Measurements from ENCODE around the gene SNCG.
"Not testable (repeated sequence)": the region's sequence is repeated elsewhere in the genome, so short reads cannot be mapped to it uniquely, and the experiment has no call there.

SNCG gene

DNA sequence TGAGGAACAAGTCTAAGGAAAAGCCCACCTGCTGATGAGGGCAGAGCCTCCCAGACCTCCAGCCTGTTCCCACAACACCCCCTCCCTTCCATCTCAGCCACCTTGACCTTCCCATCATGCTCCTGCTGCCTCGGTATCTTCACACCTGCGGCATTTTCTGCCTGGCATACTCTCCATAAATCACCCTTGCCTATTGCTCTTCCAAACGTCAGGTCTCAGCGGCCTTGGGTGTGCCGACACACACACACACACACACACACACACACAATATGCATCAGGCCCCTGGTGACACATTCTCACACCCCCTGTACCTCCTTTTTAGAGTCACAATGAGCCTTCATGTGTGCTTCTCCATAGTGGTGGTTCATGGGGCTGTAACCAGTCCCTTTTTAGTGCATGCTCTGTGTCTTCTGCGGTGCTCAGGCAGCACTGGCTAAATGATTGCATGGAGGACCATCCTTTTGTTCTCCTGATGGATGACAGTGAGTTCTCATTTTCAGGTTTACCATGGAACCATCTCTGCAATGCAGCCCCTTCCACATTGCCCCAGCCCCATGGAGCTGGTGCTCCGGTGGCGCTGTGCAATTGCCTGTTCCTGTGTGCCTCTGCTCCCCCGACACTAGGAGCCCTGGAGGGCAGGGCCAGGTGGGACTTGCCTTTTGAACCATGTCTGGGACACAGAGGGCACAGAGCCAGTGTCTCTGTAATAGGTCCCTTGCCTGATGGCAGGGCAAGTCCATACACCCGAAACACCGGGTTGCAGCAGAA lies 14.4 kb downstream of the SNCG start:
- TF ChIP-seq, protein P1, sequence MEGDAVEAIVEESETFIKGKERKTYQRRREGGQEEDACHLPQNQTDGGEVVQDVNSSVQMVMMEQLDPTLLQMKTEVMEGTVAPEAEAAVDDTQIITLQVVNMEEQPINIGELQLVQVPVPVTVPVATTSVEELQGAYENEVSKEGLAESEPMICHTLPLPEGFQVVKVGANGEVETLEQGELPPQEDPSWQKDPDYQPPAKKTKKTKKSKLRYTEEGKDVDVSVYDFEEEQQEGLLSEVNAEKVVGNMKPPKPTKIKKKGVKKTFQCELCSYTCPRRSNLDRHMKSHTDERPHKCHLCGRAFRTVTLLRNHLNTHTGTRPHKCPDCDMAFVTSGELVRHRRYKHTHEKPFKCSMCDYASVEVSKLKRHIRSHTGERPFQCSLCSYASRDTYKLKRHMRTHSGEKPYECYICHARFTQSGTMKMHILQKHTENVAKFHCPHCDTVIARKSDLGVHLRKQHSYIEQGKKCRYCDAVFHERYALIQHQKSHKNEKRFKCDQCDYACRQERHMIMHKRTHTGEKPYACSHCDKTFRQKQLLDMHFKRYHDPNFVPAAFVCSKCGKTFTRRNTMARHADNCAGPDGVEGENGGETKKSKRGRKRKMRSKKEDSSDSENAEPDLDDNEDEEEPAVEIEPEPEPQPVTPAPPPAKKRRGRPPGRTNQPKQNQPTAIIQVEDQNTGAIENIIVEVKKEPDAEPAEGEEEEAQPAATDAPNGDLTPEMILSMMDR (IDR thresholded peaks at IDR 0.05; ENCODE audit: borderline replicate concordance, insufficient read depth, low read depth, low read length), result no peak
- no peak overlapping the region for H3K4me3 ChIP-seq (ENCODE audit: low read depth, low read length)

DNA sequence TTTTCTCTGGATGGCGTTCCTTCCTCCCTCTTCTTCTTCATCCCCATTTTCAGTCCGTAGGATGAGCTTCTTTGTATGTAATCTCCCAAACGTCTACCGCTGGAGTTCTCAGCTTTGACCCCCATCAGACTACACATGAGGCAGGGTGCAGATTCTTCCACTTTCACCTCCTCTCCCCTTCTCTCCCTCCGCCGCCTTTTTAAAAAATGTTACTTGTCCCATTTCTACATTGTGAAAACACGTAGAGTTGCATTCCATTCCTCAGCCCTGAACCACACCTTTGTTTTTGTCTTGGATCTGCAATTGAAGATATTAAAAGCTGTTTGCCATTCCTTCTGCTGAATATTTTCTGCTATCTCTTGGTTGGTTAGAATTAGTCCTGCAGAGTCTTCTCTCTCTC lies 16.1 kb downstream of the SNCG start:
- no peak overlapping the region for H3K4me3 ChIP-seq (ENCODE audit: low read depth, low read length)
- TF ChIP-seq, protein P1 (IDR thresholded peaks at IDR 0.05; ENCODE audit: borderline replicate concordance, insufficient read depth, low read depth, low read length), result no peak

DNA sequence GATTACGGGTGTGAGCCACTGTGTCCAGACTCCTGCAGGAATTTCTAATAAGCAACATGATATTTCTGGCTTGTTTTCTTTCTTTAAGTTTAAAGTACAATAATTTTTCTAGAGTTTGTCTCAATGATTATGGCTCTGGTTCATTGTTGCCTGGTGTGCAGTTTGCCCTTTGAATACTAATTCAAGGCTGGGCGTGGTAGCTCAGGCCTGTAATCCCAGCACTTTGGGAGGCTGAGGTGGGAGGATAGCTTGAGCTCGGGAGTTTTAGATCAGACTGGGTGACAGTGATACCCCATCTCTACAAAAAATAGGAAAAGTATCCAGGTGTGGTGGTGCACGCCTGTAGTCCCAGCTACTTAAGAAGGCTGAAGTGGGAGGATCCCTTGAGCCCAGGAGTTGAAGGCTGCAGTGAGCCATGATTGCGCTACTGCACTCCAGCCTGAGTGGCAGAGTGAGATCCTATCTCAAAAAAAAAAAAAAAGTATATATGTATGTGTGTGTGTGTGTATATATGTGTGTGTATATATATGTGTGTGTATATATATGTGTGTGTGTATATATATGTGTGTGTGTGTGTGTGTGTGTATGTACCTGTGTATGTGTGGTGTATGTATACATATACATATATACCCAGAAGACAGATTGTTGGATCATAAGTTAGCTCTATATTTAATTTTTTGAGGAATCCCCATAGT lies 18.1 kb downstream of the SNCG start:
- TF ChIP-seq, protein P1 (IDR thresholded peaks at IDR 0.05; ENCODE audit: borderline replicate concordance, insufficient read depth, low read depth, low read length), result no peak
- H3K4me3 ChIP-seq (ENCODE audit: low read depth, low read length), result no peak overlapping the region

DNA sequence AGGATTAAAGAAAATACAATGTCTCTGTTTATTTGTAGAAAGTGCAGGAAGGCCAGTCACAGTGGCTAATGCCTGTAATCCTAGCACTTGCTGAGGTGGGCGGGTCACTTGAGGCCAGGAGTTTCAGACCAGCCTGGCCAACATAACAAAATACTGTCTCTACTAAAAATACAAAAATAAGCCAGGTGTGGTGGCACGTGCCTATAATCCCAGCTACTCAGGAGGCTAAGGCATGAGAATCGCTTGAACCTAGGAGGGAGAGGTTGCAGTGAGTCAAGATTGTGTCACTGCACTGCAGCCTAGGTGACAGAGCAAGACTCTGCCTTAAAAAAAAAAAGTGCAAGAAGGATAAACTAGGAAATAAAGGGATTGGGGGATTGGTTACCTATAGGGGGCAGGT lies 20.1 kb downstream of the SNCG start:
- H3K4me3 ChIP-seq (ENCODE audit: low read depth, low read length), result not testable (repeated sequence)

DNA sequence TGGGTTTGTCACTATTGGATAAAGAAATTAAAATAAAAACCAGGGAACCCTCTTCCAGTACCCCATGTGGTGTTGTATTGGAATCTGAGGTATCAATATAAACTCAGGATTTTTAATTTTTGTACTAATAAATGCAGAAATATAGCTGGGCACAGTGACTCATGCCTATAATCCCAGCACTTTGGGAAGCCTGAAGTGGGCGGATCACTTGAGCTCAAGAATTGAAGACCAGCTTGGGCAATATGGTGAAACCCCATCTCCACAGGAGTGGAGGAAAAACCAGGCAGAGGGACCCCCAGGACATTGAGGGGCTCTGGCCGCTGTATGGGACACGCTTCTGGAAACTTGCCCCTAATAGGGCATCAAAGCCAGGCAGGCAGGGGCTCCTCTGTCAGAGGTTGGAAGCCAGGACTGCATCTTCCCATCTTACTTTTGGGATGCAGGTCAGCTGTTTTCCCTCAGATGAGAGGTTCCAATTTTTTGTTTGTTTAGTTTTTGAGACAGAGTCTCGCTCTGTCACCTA lies 21.0 kb downstream of the SNCG start:
- TF ChIP-seq, protein P1 (IDR thresholded peaks at IDR 0.05; ENCODE audit: borderline replicate concordance, insufficient read depth, low read depth, low read length), result no peak
- H3K4me3 ChIP-seq (ENCODE audit: low read depth, low read length), result no peak overlapping the region

DNA sequence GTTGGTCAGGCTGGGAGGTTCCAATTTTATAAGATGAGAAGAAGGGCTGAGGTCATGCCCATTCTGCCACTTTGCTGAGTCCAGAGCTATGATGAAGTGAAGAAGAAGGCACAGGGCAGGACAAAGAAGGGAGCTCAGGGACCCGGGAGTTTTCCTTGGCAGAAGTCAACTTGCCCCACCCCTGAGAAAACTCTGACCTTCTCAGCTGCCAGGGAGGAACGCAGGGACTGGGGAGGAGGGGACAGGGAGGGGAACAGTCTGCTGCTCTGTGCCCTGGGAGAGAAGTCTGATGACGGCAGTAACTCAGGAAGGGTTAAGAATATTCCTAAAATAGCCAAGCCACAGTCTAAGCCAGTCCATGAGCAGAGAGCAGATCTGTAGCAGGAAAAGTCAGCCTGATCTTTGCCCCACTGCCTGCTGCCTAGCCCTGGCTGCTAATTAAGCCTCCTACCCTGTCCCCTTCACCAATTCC lies 21.6 kb downstream of the SNCG start:
- TF ChIP-seq, protein P1 (IDR thresholded peaks at IDR 0.05; ENCODE audit: borderline replicate concordance, insufficient read depth, low read depth, low read length), result no peak
- no peak overlapping the region for H3K4me3 ChIP-seq (ENCODE audit: low read depth, low read length)

DNA sequence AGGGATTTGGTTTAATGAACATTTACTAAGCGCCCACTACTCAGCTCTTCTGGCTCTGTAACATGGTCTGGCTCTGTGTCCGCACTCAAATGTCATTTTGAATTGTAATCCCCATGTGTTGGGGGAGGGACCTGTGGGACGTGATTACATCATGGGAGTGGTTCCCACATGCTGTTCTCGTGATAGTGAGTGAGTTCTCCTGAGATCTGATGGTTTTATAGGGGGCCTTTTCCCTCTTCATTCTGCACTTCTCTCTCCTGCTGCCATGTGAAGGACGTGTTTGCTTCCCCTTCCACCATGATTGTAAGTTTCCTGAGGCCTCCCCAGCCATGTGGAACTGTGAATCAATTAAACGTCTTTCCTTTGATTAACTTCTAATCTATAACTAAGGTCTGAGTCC lies 22.6 kb downstream of the SNCG start:
- H3K4me3 ChIP-seq (ENCODE audit: low read depth, low read length), result not testable (repeated sequence)

DNA sequence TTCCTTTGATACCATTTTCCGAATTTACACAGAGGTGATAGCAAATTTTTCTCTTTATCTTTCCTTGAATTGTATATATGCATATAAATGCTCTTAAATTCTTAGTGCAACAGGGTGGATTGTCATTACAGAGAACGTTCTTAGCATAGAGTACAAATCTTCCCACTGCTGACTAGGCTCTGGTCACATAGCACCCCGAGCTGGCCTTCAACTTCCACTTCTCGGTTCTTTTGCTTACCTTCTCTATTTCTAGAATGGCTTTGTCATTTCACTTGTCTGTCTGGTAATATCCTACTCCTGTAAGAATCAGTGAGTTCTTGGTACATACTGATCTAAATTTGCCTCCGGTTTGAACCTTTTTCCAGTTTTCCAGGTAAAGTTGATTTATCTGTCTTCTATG lies 23.3 kb downstream of the SNCG start:
- TF ChIP-seq, protein P1 (IDR thresholded peaks at IDR 0.05; ENCODE audit: borderline replicate concordance, insufficient read depth, low read depth, low read length), result no peak
- H3K4me3 ChIP-seq (ENCODE audit: low read depth, low read length), result no peak overlapping the region

DNA sequence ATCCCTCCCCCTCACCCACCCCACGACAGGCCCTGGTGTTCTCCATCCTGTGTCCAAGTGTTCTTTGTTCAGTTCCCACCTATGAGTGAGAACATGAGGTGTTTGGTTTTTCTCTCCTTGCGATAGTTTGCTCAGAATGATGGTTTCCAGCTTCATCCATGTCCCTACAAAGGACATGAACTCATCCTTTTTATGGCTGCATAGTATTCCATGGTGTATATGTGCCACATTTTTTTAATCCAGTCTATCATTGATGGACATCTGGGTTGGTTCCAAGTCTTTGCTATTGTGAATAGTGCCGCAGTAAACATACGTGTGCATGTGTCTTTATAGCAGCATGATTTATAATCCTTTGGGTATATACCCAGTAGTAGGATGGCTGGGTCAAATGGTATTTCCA lies 26.1 kb downstream of the SNCG start:
- not testable (repeated sequence) for H3K4me3 ChIP-seq (ENCODE audit: low read depth, low read length)
